NB4 (cell line): ENCODE measurements around the gene TRMT2A.

Experiments
- CTCF ChIP-seq: IDR thresholded peaks from one replicate; pipeline ENCODE4 v1.5.1; 2012; ENCODE audit warnings: low read depth, low read length
- MAX ChIP-seq: IDR thresholded peaks from 2 replicates; pipeline ENCODE4 v1.6.1; 2011; ENCODE audit warnings: low read depth, low read length

GRCh38 chr22:20086763-20087162, 30.3 kb downstream of the TRMT2A start:
- TF ChIP-seq CTCF (no peak), MAX (no peak)
